ENCODE measurements around the gene MIF. TPM values are rescaled to one million over a fixed set of nuclear protein-coding genes. Genes with fewer than 3 reads are reported as not detected.
A peak's percentile ranks its signal among the peaks of the same experiment; 100 is the strongest.
"Not testable (repeated sequence)": the region's sequence is repeated elsewhere in the genome, so short reads cannot be mapped to it uniquely, and the experiment has no call there.

The MIF gene
- total RNA-seq, 1 donor from 2014 or later, result 308 TPM

DNA sequence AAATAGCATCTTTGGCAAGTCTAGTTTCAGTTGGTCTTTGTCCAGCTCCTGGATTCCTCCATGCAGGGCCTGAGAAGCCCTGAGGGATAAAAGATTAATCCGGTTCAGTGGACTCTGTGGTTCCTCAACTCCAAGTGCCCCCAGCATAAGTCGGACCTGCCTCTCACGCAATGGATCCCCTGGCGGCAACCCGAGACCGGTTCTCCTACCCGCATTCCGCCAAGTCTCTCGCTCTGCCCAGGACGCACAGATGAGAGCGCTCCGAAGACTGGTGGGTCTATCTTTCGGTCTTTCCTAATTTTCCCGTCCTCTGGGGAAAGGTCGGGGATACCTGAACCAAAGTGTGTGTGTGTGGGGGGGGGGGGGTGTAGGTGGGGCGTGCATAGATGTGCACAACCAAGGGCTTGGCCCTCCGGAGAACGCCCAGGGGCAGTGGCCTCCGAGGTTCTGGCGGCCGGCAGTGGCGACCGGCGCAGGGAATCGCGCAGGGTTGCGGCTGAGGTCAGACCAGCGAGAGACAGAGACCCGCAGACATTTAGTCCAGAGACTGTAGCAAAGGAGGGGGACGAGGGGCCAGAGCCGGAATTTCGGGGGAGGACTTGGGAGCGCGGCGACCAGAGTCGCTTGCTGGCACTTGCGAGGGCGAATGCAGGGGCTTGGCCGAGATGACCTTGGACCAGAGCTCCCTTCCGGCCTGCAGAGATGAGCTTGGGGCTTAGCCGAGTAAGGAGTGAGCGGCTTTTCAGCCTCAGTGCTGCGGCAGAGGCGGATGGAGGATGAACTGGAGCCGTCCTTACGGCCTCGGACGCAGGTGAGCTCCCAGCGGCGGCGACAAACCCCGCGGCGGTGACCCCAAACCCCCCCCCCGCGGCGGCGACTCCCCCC lies 37.2 kb upstream of the MIF start:
- Mint-ChIP-seq H3K4me1 (peaks cover 21% of the 10 kb centered on the region), H3K27ac (peak overlapping the region; percentile 94), H3K4me3 (peak overlapping the region; percentile 91), H3K9me3 (no peaks in the 10 kb centered on the region), H3K27me3 (no peaks in the 10 kb centered on the region), H3K36me3 (ENCODE audit: low read depth) (peaks cover 8% of the 10 kb centered on the region)
- intact Hi-C loops (cut with micrococcal nuclease), result loop anchor here (5.0 kb wide), 2 partner anchors 35 to 55 kb away; partner anchors contain the start of gene MIF
- ChIA-PET CTCF (interaction anchor here (0.7 to 3.0 kb wide), 9 partner anchors 7 to 300 kb away, joined by 3 to 16 read pairs (median 6); partner anchors contain the start of genes CHCHD10 and MIF), POLR2A (interaction anchor here (0.6 to 3.3 kb wide), 48 partner anchors 8 to 787 kb away, joined by 3 to 84 read pairs (median 5); partner anchors contain the start of genes CABIN1, CHCHD10, DERL3 and GUCD1)
- ATAC-seq (ENCODE audit: low read depth) (peak; percentile 41), DNase-seq (peak; percentile 48)
- TF ChIP-seq, protein P1, sequence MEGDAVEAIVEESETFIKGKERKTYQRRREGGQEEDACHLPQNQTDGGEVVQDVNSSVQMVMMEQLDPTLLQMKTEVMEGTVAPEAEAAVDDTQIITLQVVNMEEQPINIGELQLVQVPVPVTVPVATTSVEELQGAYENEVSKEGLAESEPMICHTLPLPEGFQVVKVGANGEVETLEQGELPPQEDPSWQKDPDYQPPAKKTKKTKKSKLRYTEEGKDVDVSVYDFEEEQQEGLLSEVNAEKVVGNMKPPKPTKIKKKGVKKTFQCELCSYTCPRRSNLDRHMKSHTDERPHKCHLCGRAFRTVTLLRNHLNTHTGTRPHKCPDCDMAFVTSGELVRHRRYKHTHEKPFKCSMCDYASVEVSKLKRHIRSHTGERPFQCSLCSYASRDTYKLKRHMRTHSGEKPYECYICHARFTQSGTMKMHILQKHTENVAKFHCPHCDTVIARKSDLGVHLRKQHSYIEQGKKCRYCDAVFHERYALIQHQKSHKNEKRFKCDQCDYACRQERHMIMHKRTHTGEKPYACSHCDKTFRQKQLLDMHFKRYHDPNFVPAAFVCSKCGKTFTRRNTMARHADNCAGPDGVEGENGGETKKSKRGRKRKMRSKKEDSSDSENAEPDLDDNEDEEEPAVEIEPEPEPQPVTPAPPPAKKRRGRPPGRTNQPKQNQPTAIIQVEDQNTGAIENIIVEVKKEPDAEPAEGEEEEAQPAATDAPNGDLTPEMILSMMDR (IDR thresholded peaks at IDR 0.05), result no peak

DNA sequence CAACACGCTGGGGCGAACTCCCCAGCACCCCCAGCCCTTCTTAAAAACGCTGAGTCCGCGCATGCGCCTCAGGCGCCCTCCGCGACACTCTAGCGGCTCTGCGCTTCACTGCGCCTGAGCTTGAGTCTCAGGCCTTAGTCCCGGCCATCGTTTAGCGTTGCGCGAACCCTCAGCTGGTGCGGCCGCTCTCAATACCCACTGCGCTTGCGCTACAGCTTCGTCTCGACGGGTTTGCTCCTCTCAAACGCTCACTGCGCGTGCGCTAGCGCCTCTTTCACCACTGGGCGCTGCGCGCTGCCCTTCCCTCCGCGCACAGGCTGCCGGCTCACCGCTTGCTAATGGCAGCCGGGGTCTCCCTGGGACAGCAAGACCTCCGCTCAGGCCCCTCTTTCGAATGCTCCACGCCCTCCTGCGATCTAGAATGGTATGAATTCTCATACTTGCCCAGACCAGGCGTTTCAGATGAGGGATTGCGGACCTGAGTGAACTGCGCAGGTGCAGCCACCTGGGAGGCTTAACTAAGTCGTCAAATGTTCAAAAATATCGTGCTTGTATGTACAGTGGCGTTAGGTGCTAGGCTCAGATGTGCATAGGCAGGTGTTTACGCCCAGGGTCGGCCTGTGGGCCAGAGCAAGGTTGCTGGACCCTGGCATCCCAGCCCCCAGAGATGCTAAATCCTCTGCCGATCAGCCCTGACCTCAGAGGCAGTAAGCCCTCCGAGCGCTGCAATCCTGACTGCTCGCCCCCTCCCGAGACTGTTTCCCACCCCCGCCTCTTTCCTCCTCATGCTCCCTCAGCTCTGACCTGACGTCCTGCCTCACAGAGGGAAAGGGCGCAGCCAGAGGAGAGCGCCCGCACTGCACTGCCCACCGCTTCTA lies 36.3 kb upstream of the MIF start, which contains the start of gene SLC2A11:
Gene SLC2A11, plus strand, starts transcription at position 270 of the 878 bp plus-strand sequence. Its CDS starts 125 bp downstream, at position 395.
- Mint-ChIP-seq H3K4me1 (peaks cover 22% of the 10 kb centered on the region), H3K9me3 (no peaks in the 10 kb centered on the region), H3K36me3 (ENCODE audit: low read depth) (peaks cover 16% of the 10 kb centered on the region), H3K4me3 (peak within 1 kb of the TSS; percentile 91), H3K27me3 (no peaks in the 10 kb centered on the region), H3K27ac (peak within 1 kb of the TSS; percentile 94)
- ATAC-seq (ENCODE audit: low read depth) (peak; percentile 94), DNase-seq (peak; percentile 90)
- TF ChIP-seq, protein P1 (IDR thresholded peaks at IDR 0.05), result no peak
- ChIA-PET POLR2A (interaction anchor here (0.6 to 3.3 kb wide), 52 partner anchors 8 to 788 kb away, joined by 3 to 84 read pairs (median 5); partner anchors contain the start of genes CABIN1, CHCHD10, DERL3 and GUCD1), CTCF (interaction anchor here (0.7 to 3.0 kb wide), 9 partner anchors 8 to 299 kb away, joined by 3 to 16 read pairs (median 6); partner anchors contain the start of genes CHCHD10 and MIF)
- intact Hi-C loops (cut with micrococcal nuclease), result loop anchor here (5.0 kb wide), 2 partner anchors 34 to 54 kb away; partner anchors contain the start of gene MIF

DNA sequence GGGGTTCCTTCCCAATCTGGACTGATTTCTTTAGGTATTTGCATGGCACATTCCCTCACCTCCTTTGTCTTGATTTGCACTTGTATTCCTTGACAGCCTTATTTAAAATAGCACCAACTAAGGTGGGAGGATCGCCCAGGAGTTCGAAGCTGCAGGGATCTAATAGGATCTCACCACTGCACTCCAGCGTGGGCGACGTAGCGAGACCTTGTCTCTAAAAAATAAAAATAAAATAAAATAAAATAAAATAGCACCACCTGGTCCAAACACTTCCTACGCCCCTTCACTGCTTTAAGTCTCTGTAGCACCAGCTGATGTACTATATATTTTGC lies 35.7 kb upstream of the MIF start:
- peaks cover 22% of the 10 kb centered on the region for H3K4me1 Mint-ChIP-seq
- intact Hi-C loops (cut with micrococcal nuclease), result loop anchor here (5.0 kb wide), 2 partner anchors 34 to 54 kb away; partner anchors contain the start of gene MIF
- H3K9me3 Mint-ChIP-seq, result no peaks in the 10 kb centered on the region
- peak overlapping the region; percentile 91 for H3K4me3 Mint-ChIP-seq
- POLR2A ChIA-PET, result interaction anchor here (0.6 to 3.3 kb wide), 8 partner anchors 12 to 105 kb away, joined by 3 to 84 read pairs (median 4); partner anchors contain the start of genes CHCHD10, MIF, VPREB3 and ZNF70
- DNase-seq (no peak), ATAC-seq (ENCODE audit: low read depth) (no peak)
- peak overlapping the region; percentile 94 for H3K27ac Mint-ChIP-seq
- H3K27me3 Mint-ChIP-seq, result no peaks in the 10 kb centered on the region
- TF ChIP-seq, protein P1 (IDR thresholded peaks at IDR 0.05), result no peak
- CTCF ChIA-PET, result interaction anchor here (1.9 to 3.0 kb wide), 3 partner anchors 9 to 298 kb away, joined by 7 to 16 read pairs (median 8); no protein-coding TSS in a partner anchor
- H3K36me3 Mint-ChIP-seq (ENCODE audit: low read depth), result peaks cover 21% of the 10 kb centered on the region

DNA sequence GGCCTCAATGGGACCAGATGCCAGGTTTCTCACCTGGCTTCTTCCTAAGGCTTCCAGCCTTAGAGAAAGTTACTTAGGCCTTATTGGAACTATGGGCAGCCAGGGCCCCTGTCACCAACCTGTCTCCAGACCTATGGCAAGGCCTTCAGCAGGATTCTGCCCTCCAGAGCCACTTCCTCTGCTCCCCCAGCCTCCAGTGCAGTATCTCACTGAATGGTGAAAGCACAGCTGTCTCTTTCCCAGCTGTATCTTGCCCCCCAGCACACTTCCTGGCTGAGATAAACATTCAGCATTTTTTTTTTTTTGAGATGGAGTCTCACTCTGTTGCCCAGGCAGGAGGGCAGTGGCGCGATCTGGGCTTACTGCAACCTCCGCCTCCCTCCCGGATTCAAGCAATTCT lies 35.0 kb upstream of the MIF start:
- Mint-ChIP-seq H3K27me3 (no peaks in the 10 kb centered on the region), H3K27ac (no peak overlapping the region), H3K9me3 (no peaks in the 10 kb centered on the region), H3K4me1 (peaks cover 22% of the 10 kb centered on the region), H3K36me3 (ENCODE audit: low read depth) (peaks cover 24% of the 10 kb centered on the region), H3K4me3 (no peak overlapping the region)
- no peak for ATAC-seq (ENCODE audit: low read depth)
- POLR2A ChIA-PET, result interaction anchor here (1.0 to 3.3 kb wide), 3 partner anchors 22 to 105 kb away, joined by 3 to 84 read pairs (median 60); partner anchors contain the start of genes MIF, VPREB3 and ZNF70
- intact Hi-C loops (cut with micrococcal nuclease), result loop anchor here (5.0 kb wide), 2 partner anchors 33 to 53 kb away; partner anchors contain the start of gene MIF
- CTCF ChIA-PET, result interaction anchor here (0.9 to 3.0 kb wide), 3 partner anchors 10 to 88 kb away, joined by 3 to 16 read pairs (median 7); no protein-coding TSS in a partner anchor
- no peak for DNase-seq
- TF ChIP-seq, protein P1 (IDR thresholded peaks at IDR 0.05), result no peak

DNA sequence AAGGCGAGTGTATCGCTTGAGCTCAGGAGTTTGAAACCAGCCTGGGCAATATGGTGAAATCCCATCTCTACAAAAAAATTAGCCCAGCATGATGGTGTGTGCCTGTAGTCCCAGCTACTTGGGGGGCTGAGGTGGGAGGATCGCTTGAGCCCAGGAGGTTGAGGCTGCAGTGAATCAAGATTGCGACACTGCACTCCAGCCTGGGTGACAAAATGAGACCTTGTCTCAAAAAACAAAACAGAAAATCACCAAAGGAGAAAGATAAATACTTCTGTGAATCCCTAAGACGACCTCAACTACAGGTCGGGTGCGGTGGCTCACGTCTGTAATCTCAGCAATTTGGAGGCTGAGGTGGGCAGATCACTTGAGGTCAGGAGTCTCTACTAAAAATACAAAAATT lies 34.0 kb upstream of the MIF start:
- Mint-ChIP-seq H3K4me1 (peaks cover 22% of the 10 kb centered on the region), H3K36me3 (ENCODE audit: low read depth) (peaks cover 24% of the 10 kb centered on the region)
- ATAC-seq (ENCODE audit: low read depth); H3K9me3 Mint-ChIP-seq; H3K4me3 Mint-ChIP-seq; POLR2A ChIA-PET; H3K27ac Mint-ChIP-seq; DNase-seq; H3K27me3 Mint-ChIP-seq: not testable (repeated sequence)
- intact Hi-C loops (cut with micrococcal nuclease), result loop anchor here (5.0 kb wide), 1 partner anchor 97 kb away; no protein-coding TSS in a partner anchor
- CTCF ChIA-PET, result interaction anchor here (0.8 to 1.2 kb wide), 3 partner anchors 9 to 96 kb away, joined by 3 to 6 read pairs (median 4); partner anchors contain the start of gene MIF
